Bronchial epithelial cell (primary cell): Measurements from ENCODE around the gene PGGHG. TPM values are rescaled to one million over a fixed set of nuclear protein-coding genes. Genes with fewer than 3 reads are reported as not detected.

Experiments used
- DNase-seq: peaks from one replicate; pipeline ENCODE4 v3.0.0-alpha.2; 2010; ENCODE audit warnings: low read depth
- FAIRE-seq: peaks from 2 replicates; lab custom pipeline; 2011; peaks lifted over from hg19 to GRCh38; lab: Jason Lieb, UNC
- H3K27me3 ChIP-seq: 2 replicates; pipeline ENCODE4 v1.5.1; 2011; ENCODE audit warnings: low read length; ENCODE audit not compliant: control insufficient read depth, insufficient read depth
- H3K36me3 ChIP-seq: 2 replicates; pipeline ENCODE4 v1.5.1; 2011; ENCODE audit warnings: low read length; ENCODE audit not compliant: control insufficient read depth, insufficient read depth
- H3K4me3 ChIP-seq: 2 replicates; pipeline ENCODE4 v1.5.1; 2011; ENCODE audit warnings: mild to moderate bottlenecking, low read depth, low read length, control low read depth
- CTCF ChIP-seq: IDR thresholded peaks from 2 replicates; pipeline ENCODE4 v1.5.1; 2011; ENCODE audit warnings: mild to moderate bottlenecking, moderate library complexity, low read length, control low read depth, inconsistent platforms; ENCODE audit not compliant: insufficient read depth, severe bottlenecking
- total RNA-seq: library from RNA; depleted of rRNA; stranded (reverse); fragments of >200 nt; gene quantifications from 2 replicates; pipeline ENCODE4 v1.2.1, GENCODE V29; 2014

Gene PGGHG
- total RNA-seq, 1 donor from 2014 or later, result 3.2 TPM

GRCh38 chr11:344836-345578, 56.1 kb downstream of the PGGHG start:
- Histone ChIP-seq H3K4me3 (no peak overlapping the region), H3K27me3 (peaks cover 1% of the 10 kb centered on the region), H3K36me3 (no peaks in the 10 kb centered on the region)
- DNase-seq (no peak), FAIRE-seq (no peak)
- no peak for TF ChIP-seq CTCF

Other genes with a start within 250 kb of the PGGHG start
- gene SCGB1C1, start 96.0 kb upstream of the PGGHG start, total RNA-seq, result not detected in 2 replicates
- 16.0 and 16.3 TPM in 2 replicates for gene BET1L, start 81.7 kb upstream of the PGGHG start, total RNA-seq
- gene RIC8A, start 81.4 kb upstream of the PGGHG start, total RNA-seq, result 106 and 170 TPM in 2 replicates
- gene SIRT3, start 52.8 kb upstream of the PGGHG start, total RNA-seq, result 7.9 and 9.9 TPM in 2 replicates
- 146 and 171 TPM in 2 replicates for gene PSMD13, start 52.1 kb upstream of the PGGHG start, total RNA-seq
- not detected in 2 replicates for gene NLRP6, start 10.7 kb upstream of the PGGHG start, total RNA-seq
- gene IFITM5, start 10.4 kb downstream of the PGGHG start, total RNA-seq, result not detected in 2 replicates
- 1.4 and 3.7 TPM in 2 replicates for gene IFITM2, start 18.7 kb downstream of the PGGHG start, total RNA-seq
- 1.2 and 1.8 TPM in 2 replicates for gene IFITM1, start 24.9 kb downstream of the PGGHG start, total RNA-seq
- gene IFITM3, start 31.7 kb downstream of the PGGHG start, total RNA-seq, result 4.5 and 14.5 TPM in 2 replicates
- gene B4GALNT4, start 80.4 kb downstream of the PGGHG start, total RNA-seq, result 10.8 and 11.4 TPM in 2 replicates
- gene PKP3, start 105.1 kb downstream of the PGGHG start, total RNA-seq, result 231 and 328 TPM in 2 replicates
- gene SIGIRR, start 125.9 kb downstream of the PGGHG start, total RNA-seq, result 15.9 and 24.7 TPM in 2 replicates
- gene ANO9, start 152.9 kb downstream of the PGGHG start, total RNA-seq, result 7.4 and 9.2 TPM in 2 replicates
- gene PTDSS2, start 161.2 kb downstream of the PGGHG start, total RNA-seq, result 26.3 and 29.4 TPM in 2 replicates
- 361 and 427 TPM in 2 replicates for gene RNH1, start 218.1 kb downstream of the PGGHG start, total RNA-seq
- gene HRAS, start 246.4 kb downstream of the PGGHG start, total RNA-seq, result 150 and 199 TPM in 2 replicates
- gene LRRC56, start 248.4 kb downstream of the PGGHG start, total RNA-seq, result 0.26 and 0.38 TPM in 2 replicates